Measurements from ENCODE around the gene USP31. TPM values are rescaled to one million over a fixed set of nuclear protein-coding genes. Genes with fewer than 3 reads are reported as not detected.

USP31 gene
- total RNA-seq: 1 to 10 TPM; 5.1 to 5.4 TPM

GRCh38 chr16:23149267-23149992 is at the start of gene USP31:
Gene USP31 (minus strand): TSS chr16:23149452. CDS start chr16:23149270, 182 bp downstream.
- H3K9me3 Mint-ChIP-seq: no peaks in the 10 kb centered on the region
- H3K27me3 Mint-ChIP-seq: peaks cover 4% of the 10 kb centered on the region
- H3K27ac Mint-ChIP-seq: peak within 1 kb of the TSS; percentile 61
- ChIA-PET CTCF (interaction anchor here (0.6 to 2.4 kb wide), 2 partner anchors 287 to 318 kb away, joined by 3 to 6 read pairs; no protein-coding TSS in a partner anchor), POLR2A (interaction anchor here (0.8 to 1.0 kb wide), 3 partner anchors 7 to 35 kb away, joined by 3 read pairs; no protein-coding TSS in a partner anchor)
- H3K4me3 Mint-ChIP-seq: peak within 1 kb of the TSS; percentile 91
- DNase-seq: peak; percentile 92
- H3K4me1 Mint-ChIP-seq: peaks cover 28% of the 10 kb centered on the region
- peaks cover 4% of the 10 kb centered on the region for H3K36me3 Mint-ChIP-seq (ENCODE audit: low read depth)

- ChIA-PET POLR2A (no interaction called here), CTCF (no interaction called here)
- Mint-ChIP-seq H3K27ac (no peak overlapping the region), H3K36me3 (ENCODE audit: low read depth) (no peaks in the 10 kb centered on the region), H3K4me3 (no peak overlapping the region), H3K4me1 (no peaks in the 10 kb centered on the region), H3K9me3 (no peaks in the 10 kb centered on the region), H3K27me3 (peaks cover 17% of the 10 kb centered on the region)
- no peak for DNase-seq
Observed at GRCh38 chr16:23196539-23196938, 47.3 kb upstream of the USP31 start.

- CTCF ChIA-PET: no interaction called here
- H3K27ac Mint-ChIP-seq: no peak overlapping the region
- H3K27me3 Mint-ChIP-seq: peaks cover 13% of the 10 kb centered on the region
- no peak for DNase-seq
- no peaks in the 10 kb centered on the region for H3K9me3 Mint-ChIP-seq
- POLR2A ChIA-PET: no interaction called here
- no peaks in the 10 kb centered on the region for H3K4me1 Mint-ChIP-seq
- no peaks in the 10 kb centered on the region for H3K36me3 Mint-ChIP-seq (ENCODE audit: low read depth)
- no peak overlapping the region for H3K4me3 Mint-ChIP-seq
Observed at GRCh38 chr16:23195366-23195978, 46.2 kb upstream of the USP31 start.

- Mint-ChIP-seq H3K4me1 (no peaks in the 10 kb centered on the region), H3K27me3 (peaks cover 15% of the 10 kb centered on the region), H3K4me3 (no peak overlapping the region), H3K27ac (no peak overlapping the region), H3K9me3 (no peaks in the 10 kb centered on the region), H3K36me3 (ENCODE audit: low read depth) (no peaks in the 10 kb centered on the region)
- CTCF ChIA-PET: no interaction called here
- POLR2A ChIA-PET: no interaction called here
- no peak for DNase-seq
Observed at GRCh38 chr16:23194497-23195221, 45.4 kb upstream of the USP31 start.

- peaks cover 34% of the 10 kb centered on the region for H3K27me3 Mint-ChIP-seq
Observed at GRCh38 chr16:23188911-23189310, 39.7 kb upstream of the USP31 start.

GRCh38 chr16:23187341-23187740 is 38.1 kb upstream of the USP31 start:
- no peak overlapping the region for H3K27ac Mint-ChIP-seq

More at GRCh38 chr16:23188911-23189310, 39.7 kb upstream of the USP31 start:
- ChIA-PET POLR2A (no interaction called here), CTCF (no interaction called here)
- no peak overlapping the region for H3K4me3 Mint-ChIP-seq
- H3K9me3 Mint-ChIP-seq: no peaks in the 10 kb centered on the region
- no peak overlapping the region for H3K27ac Mint-ChIP-seq
- DNase-seq: no peak
- H3K36me3 Mint-ChIP-seq (ENCODE audit: low read depth): no peaks in the 10 kb centered on the region
- no peaks in the 10 kb centered on the region for H3K4me1 Mint-ChIP-seq

GRCh38 chr16:23186171-23186570 is 36.9 kb upstream of the USP31 start:
- Mint-ChIP-seq H3K4me3 (no peak overlapping the region), H3K27me3 (peaks cover 49% of the 10 kb centered on the region), H3K36me3 (ENCODE audit: low read depth) (no peaks in the 10 kb centered on the region), H3K27ac (no peak overlapping the region), H3K9me3 (no peaks in the 10 kb centered on the region), H3K4me1 (peaks cover 8% of the 10 kb centered on the region)
- CTCF ChIA-PET: no interaction called here
- POLR2A ChIA-PET: no interaction called here
- DNase-seq: no peak

More at GRCh38 chr16:23187341-23187740, 38.1 kb upstream of the USP31 start:
- no peaks in the 10 kb centered on the region for H3K4me1 Mint-ChIP-seq
- H3K27me3 Mint-ChIP-seq: peaks cover 39% of the 10 kb centered on the region
- DNase-seq: no peak
- no peak overlapping the region for H3K4me3 Mint-ChIP-seq
- CTCF ChIA-PET: no interaction called here
- H3K9me3 Mint-ChIP-seq: no peaks in the 10 kb centered on the region
- POLR2A ChIA-PET: no interaction called here
- no peaks in the 10 kb centered on the region for H3K36me3 Mint-ChIP-seq (ENCODE audit: low read depth)

- H3K27me3 Mint-ChIP-seq: peaks cover 53% of the 10 kb centered on the region
- no peak overlapping the region for H3K4me3 Mint-ChIP-seq
- H3K4me1 Mint-ChIP-seq: peaks cover 8% of the 10 kb centered on the region
- no peaks in the 10 kb centered on the region for H3K36me3 Mint-ChIP-seq (ENCODE audit: low read depth)
- no peaks in the 10 kb centered on the region for H3K9me3 Mint-ChIP-seq
- POLR2A ChIA-PET: no interaction called here
- H3K27ac Mint-ChIP-seq: no peak overlapping the region
- no peak for DNase-seq
- CTCF ChIA-PET: interaction anchor here (8.0 kb wide), 1 partner anchor 249 kb away, joined by 100 read pairs; no protein-coding TSS in a partner anchor
Observed at GRCh38 chr16:23185656-23186055, 36.4 kb upstream of the USP31 start.

- DNase-seq: no peak
- ChIA-PET POLR2A (interaction anchor here (1.0 kb wide), 1 partner anchor 34 kb away, joined by 3 read pairs; the partner anchor contains the start of gene USP31), CTCF (interaction anchor here (1.3 to 8.0 kb wide), 2 partner anchors 58 to 251 kb away, joined by 3 to 100 read pairs; no protein-coding TSS in a partner anchor)
- H3K36me3 Mint-ChIP-seq (ENCODE audit: low read depth): no peaks in the 10 kb centered on the region
- peaks cover 58% of the 10 kb centered on the region for H3K27me3 Mint-ChIP-seq
- H3K9me3 Mint-ChIP-seq: no peaks in the 10 kb centered on the region
- H3K4me3 Mint-ChIP-seq: no peak overlapping the region
- H3K27ac Mint-ChIP-seq: no peak overlapping the region
- H3K4me1 Mint-ChIP-seq: peaks cover 8% of the 10 kb centered on the region
Observed at GRCh38 chr16:23183543-23183862, 34.3 kb upstream of the USP31 start.

GRCh38 chr16:23182679-23183542 is 33.7 kb upstream of the USP31 start, which contains the start of gene SCNN1G:
Gene SCNN1G (plus strand): TSS chr16:23182745. CDS start chr16:23186272, 3,527 bp downstream.
- Mint-ChIP-seq H3K36me3 (ENCODE audit: low read depth) (no peaks in the 10 kb centered on the region), H3K27ac (no peak within 1 kb of the TSS), H3K9me3 (no peaks in the 10 kb centered on the region), H3K27me3 (peaks cover 59% of the 10 kb centered on the region), H3K4me3 (peak within 1 kb of the TSS; percentile 16), H3K4me1 (peaks cover 8% of the 10 kb centered on the region)
- CTCF ChIA-PET: interaction anchor here (1.3 to 8.0 kb wide), 2 partner anchors 58 to 252 kb away, joined by 3 to 100 read pairs; no protein-coding TSS in a partner anchor
- POLR2A ChIA-PET: no interaction called here
- DNase-seq: no peak

- no peak overlapping the region for H3K27ac Mint-ChIP-seq
- peak; percentile 76 for DNase-seq
- POLR2A ChIA-PET: no interaction called here
- H3K4me3 Mint-ChIP-seq: peak overlapping the region; percentile 16
- peaks cover 54% of the 10 kb centered on the region for H3K27me3 Mint-ChIP-seq
- no peaks in the 10 kb centered on the region for H3K36me3 Mint-ChIP-seq (ENCODE audit: low read depth)
- H3K9me3 Mint-ChIP-seq: no peaks in the 10 kb centered on the region
- CTCF ChIA-PET: interaction anchor here (0.6 to 8.0 kb wide), 4 partner anchors 253 to 1652 kb away, joined by 3 to 100 read pairs (median 4); no protein-coding TSS in a partner anchor
- peaks cover 8% of the 10 kb centered on the region for H3K4me1 Mint-ChIP-seq
Observed at GRCh38 chr16:23182206-23182678, 33.0 kb upstream of the USP31 start.

- POLR2A ChIA-PET: no interaction called here
- Mint-ChIP-seq H3K36me3 (ENCODE audit: low read depth) (no peaks in the 10 kb centered on the region), H3K27me3 (peaks cover 52% of the 10 kb centered on the region), H3K4me1 (peaks cover 8% of the 10 kb centered on the region), H3K9me3 (no peaks in the 10 kb centered on the region), H3K27ac (no peak overlapping the region), H3K4me3 (no peak overlapping the region)
- CTCF ChIA-PET: interaction anchor here (0.6 to 8.0 kb wide), 4 partner anchors 253 to 1653 kb away, joined by 3 to 100 read pairs (median 4); no protein-coding TSS in a partner anchor
- DNase-seq: no peak
Observed at GRCh38 chr16:23181506-23181905, 32.3 kb upstream of the USP31 start.
